Prostate gland (tissue), 2 donors: ENCODE measurements around the gene COX11. TPM values are rescaled to one million over a fixed set of nuclear protein-coding genes. Genes with fewer than 3 reads are reported as not detected.

Source experiments
- DNase-seq: peaks from one replicate; pipeline ENCODE4 v3.0.0-alpha.2; 2019; ENCODE audit warnings: low spot score
- H3K27ac ChIP-seq, 2 donors: fragments of 200-600 bp; sonication (generic); 2 replicates each; pipeline ENCODE4 v1.5.1; 2017 to 2019
- H3K27me3 ChIP-seq: fragments of 200-600 bp; sonication (generic); replicated peaks from 2 replicates; pipeline ENCODE4 v1.5.1; 2019; ENCODE audit not compliant: insufficient read depth
- H3K36me3 ChIP-seq, 2 donors: fragments of 200-600 bp; sonication (generic); 1 replicate in 1 of 2; 2 replicates in 1 of 2; pipeline versions ENCODE4 v1.5.1 to v1.8.1; 2017 to 2019
- H3K4me1 ChIP-seq: fragments of 200-600 bp; sonication (generic); replicated peaks from 2 replicates; pipeline ENCODE4 v1.5.1; 2019
- H3K4me3 ChIP-seq, 2 donors: fragments of 200-600 bp; sonication (generic); 2 replicates each; pipeline ENCODE4 v1.5.1; 2017 to 2019
- H3K9me3 ChIP-seq: fragments of 200-600 bp; sonication (generic); 2 replicates; pipeline ENCODE4 v1.5.1; 2017
- POLR2A ChIP-seq: fragments of 450-650 bp; IDR thresholded peaks from one replicate; pipeline ENCODE4 v1.6.1; 2016; ENCODE audit warnings: antibody characterized with exemption, mild to moderate bottlenecking
- POLR2AphosphoS5 ChIP-seq: sonication (generic); formaldehyde crosslinking; IDR thresholded peaks from one replicate; pipeline ENCODE4 v1.6.1; 2017; ENCODE audit warnings: antibody characterized with exemption
- WGBS: methylation state at CpG from one replicate; pipeline ENCODE4 v1.1.5; 2018; 5-methylcytosine and 5-hydroxymethylcytosine counted together
- intact Hi-C: fragments of 100-400 bp; cut with DNase I; formaldehyde crosslinking; loops from one replicate; pipeline ENCODE4 v1.14.2; 2022
- total RNA-seq, 2 donors: library from RNA; depleted of rRNA; stranded (reverse); fragments of >200 nt; gene quantifications; one replicate each; pipeline ENCODE4 v1.1.0, GENCODE V29; 2016
- TF ChIP-seq, protein P1 (sequence below), 4 experiments: fragments of 200-600 bp in 2 of 4; fragments of 450-650 bp in 2 of 4; sonication (generic) in 2 of 4; IDR thresholded peaks; 1 replicate in 3 of 4; 2 replicates in 1 of 4; pipeline ENCODE4 v1.5.1; 2016 to 2019; ENCODE audit warnings: antibody characterized with exemption in 4 of 4, mild to moderate bottlenecking in 2 of 4, moderate library complexity in 2 of 4

Gene COX11
- total RNA-seq, 2 donors from 2014 or later, result 33.1 to 82.1 TPM

DNA sequence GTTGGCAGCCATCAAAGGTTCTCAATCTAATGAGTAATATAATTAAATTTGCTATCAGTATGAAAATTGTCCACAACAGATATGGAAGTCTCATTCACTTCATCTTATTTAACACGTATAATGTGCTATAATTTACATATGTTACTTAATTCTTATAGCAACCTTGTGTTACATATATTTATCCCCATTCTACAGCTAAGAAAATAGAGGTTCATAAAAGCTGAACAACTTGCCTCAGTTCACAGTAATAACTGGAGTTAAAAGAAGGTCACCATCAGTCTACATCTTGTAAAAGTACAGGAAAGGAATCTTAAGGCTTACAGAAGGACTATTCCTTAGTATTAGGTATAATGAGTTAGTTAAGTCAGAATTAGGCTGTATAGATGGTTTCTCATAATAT, 28.0 kb upstream of the COX11 start:
- no peaks in the 10 kb centered on the region for H3K27me3 ChIP-seq
- DNase-seq, result no peak
- no peaks in the 10 kb centered on the region for H3K9me3 ChIP-seq
- TF ChIP-seq POLR2AphosphoS5 (no peak), POLR2A (no peak)
- TF ChIP-seq, protein P1, sequence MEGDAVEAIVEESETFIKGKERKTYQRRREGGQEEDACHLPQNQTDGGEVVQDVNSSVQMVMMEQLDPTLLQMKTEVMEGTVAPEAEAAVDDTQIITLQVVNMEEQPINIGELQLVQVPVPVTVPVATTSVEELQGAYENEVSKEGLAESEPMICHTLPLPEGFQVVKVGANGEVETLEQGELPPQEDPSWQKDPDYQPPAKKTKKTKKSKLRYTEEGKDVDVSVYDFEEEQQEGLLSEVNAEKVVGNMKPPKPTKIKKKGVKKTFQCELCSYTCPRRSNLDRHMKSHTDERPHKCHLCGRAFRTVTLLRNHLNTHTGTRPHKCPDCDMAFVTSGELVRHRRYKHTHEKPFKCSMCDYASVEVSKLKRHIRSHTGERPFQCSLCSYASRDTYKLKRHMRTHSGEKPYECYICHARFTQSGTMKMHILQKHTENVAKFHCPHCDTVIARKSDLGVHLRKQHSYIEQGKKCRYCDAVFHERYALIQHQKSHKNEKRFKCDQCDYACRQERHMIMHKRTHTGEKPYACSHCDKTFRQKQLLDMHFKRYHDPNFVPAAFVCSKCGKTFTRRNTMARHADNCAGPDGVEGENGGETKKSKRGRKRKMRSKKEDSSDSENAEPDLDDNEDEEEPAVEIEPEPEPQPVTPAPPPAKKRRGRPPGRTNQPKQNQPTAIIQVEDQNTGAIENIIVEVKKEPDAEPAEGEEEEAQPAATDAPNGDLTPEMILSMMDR (IDR thresholded peaks at IDR 0.05), result no peak
- no peak overlapping the region for H3K4me3 ChIP-seq
- no peaks in the 10 kb centered on the region for H3K36me3 ChIP-seq
- intact Hi-C loops, result loop anchor here (10.0 kb wide), 1 partner anchor 298 kb away; no protein-coding TSS in a partner anchor
- H3K4me1 ChIP-seq, result no peaks in the 10 kb centered on the region
- WGBS, result 100% methylated on average over 1 of the region's 1 CpG
- H3K27ac ChIP-seq, result no peak overlapping the region

DNA sequence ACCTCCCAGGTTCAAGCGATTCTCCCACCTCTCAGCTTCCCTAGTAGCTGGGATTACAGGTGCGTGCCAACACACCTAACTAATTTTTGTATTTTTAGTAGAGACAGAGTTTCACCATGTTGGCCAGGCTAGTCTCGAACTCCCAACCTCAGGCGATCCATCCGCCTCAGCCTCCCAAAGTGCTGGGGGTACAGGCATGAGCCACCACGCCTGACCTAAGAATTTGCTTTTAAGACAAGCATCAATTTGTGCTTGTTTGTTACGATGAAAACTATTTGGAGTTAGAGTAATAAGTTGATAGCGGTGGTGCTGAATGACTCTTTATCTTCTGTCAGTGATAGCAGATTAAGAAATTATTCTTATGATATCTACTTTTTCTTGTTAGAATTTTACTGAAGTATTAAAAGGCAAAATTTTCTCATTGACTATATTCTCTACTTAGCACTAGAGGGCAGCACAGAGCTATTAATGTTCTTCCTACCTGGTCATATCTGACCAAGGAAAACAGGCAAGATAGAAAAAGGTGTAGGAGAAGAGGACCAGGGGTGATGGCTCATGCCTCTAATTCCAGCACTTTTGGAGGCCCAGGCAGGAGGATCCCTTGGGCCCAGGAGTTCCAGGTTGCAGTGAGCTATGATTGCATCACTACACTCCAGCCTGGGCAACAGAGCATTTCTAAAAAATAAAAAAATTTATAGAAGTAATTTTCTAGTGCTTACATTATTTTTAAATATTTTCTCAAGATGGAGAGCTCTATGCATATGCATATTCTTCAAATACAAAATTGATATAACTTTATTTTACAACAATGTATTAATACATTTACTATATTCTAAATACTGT, 24.6 kb upstream of the COX11 start:
- 87% methylated on average over 8 of the region's 8 CpGs for WGBS
- no peak overlapping the region for H3K27ac ChIP-seq
- H3K36me3 ChIP-seq, result no peaks in the 10 kb centered on the region
- TF ChIP-seq, protein P1 (IDR thresholded peaks at IDR 0.05), result peak; percentile 26 to 66 (median 63)
- TF ChIP-seq POLR2A, result no peak
- H3K4me3 ChIP-seq, result no peak overlapping the region
- peak; percentile 23 for DNase-seq
- H3K9me3 ChIP-seq, result no peaks in the 10 kb centered on the region
- intact Hi-C loops, result loop anchor here (5.0 to 10.0 kb wide), 3 partner anchors 302 to 519 kb away; partner anchors contain the start of gene SMIM36
- H3K27me3 ChIP-seq, result no peaks in the 10 kb centered on the region
- no peaks in the 10 kb centered on the region for H3K4me1 ChIP-seq

DNA sequence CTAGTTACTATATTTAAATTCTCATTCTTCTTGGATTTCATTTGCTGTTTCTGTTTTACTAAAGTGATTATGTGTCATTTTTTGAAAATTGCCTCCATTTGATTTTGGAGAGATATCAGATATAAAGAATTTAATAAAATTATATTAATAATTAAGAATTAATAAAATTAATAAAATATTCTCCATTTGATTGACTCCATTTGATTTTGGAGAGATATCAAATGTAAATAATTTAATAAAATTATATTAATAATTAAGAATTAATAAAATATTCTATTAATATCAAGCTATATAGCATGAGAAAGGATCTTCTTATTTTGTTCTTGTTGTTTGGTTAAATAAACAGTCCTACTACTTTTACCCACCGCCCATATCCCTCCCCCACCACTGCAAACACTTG, 23.1 kb upstream of the COX11 start:
- intact Hi-C loops, result loop anchor here (5.0 to 10.0 kb wide), 3 partner anchors 303 to 521 kb away; partner anchors contain the start of gene SMIM36
- H3K27ac ChIP-seq, result no peak overlapping the region
- WGBS, result 95% methylated on average over 1 of the region's 1 CpG
- DNase-seq, result no peak
- no peak overlapping the region for H3K4me3 ChIP-seq
- H3K27me3 ChIP-seq, result no peaks in the 10 kb centered on the region
- H3K4me1 ChIP-seq, result no peaks in the 10 kb centered on the region
- no peaks in the 10 kb centered on the region for H3K36me3 ChIP-seq
- TF ChIP-seq, protein P1 (IDR thresholded peaks at IDR 0.05), result no peak
- no peak for TF ChIP-seq POLR2AphosphoS5
- no peak for TF ChIP-seq POLR2A
- no peaks in the 10 kb centered on the region for H3K9me3 ChIP-seq

DNA sequence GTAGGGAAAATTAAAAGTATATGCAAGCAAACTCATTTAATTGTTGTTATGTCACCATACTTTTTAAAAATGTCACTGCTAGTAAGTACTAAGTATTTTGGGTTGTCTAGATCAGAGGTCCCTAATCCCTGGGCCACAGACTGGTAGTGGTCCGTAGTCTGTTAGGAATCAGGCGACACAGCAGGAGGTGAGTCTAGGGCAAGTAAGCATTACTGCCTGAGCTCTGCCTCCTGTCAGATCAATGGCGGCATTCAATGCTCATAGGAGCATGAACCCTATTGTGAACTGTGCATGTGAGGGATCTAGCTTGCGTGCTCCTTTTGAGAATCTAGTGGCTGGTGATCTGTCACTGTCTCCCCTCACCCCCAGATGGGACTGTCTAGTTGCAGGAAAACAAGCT, 21.7 kb upstream of the COX11 start:
- no peak for TF ChIP-seq POLR2A
- TF ChIP-seq POLR2AphosphoS5, result no peak
- H3K36me3 ChIP-seq, result no peaks in the 10 kb centered on the region
- no peak for DNase-seq
- no peaks in the 10 kb centered on the region for H3K9me3 ChIP-seq
- 99% methylated on average over 4 of the region's 4 CpGs for WGBS
- H3K27ac ChIP-seq, result no peak overlapping the region
- H3K4me3 ChIP-seq, result no peak overlapping the region
- no peaks in the 10 kb centered on the region for H3K27me3 ChIP-seq
- H3K4me1 ChIP-seq, result no peaks in the 10 kb centered on the region
- intact Hi-C loops, result loop anchor here (5.0 to 10.0 kb wide), 3 partner anchors 305 to 522 kb away; partner anchors contain the start of gene SMIM36

DNA sequence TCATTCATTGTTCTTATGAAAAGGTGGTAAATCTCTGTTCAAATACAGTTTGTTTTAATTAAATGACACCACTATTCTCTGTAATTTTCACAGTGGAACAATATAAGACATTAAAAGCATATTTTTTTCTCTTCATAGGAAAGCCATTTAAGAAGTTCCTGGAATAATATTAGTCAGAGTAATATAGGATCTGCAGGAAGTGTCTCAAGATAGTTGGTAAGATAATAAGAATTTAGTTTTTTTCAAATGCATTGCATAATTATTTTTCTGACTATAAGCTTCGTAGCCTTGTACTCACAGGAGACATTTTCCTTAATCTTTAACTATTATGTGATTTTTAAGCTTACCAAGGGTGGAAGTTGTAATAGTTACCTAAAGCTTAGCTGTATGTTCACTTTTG, 17.0 kb upstream of the COX11 start:
- no peaks in the 10 kb centered on the region for H3K4me1 ChIP-seq
- intact Hi-C loops, result no loop called here

More for the DNA sequence above, 17.0 kb upstream of the COX11 start:
- 91% methylated on average over 1 of the region's 1 CpG for WGBS
- no peak for TF ChIP-seq POLR2AphosphoS5
- Histone ChIP-seq H3K27me3 (no peaks in the 10 kb centered on the region), H3K4me3 (no peak overlapping the region), H3K27ac (no peak overlapping the region), H3K9me3 (no peaks in the 10 kb centered on the region), H3K36me3 (no peaks in the 10 kb centered on the region)
- no peak for DNase-seq
